Activated CD8-positive, alpha-beta memory T cell treated with anti-CD3 and anti-CD28 coated beads for 24 hours (primary cell): Measurements from ENCODE around the gene VCL.
"Not testable (repeated sequence)": the region's sequence is repeated elsewhere in the genome, so short reads cannot be mapped to it uniquely, and the experiment has no call there.

Source experiments
- DNase-seq: peaks from one replicate; pipeline ENCODE4 v3.0.0-alpha.2; 2020

The VCL gene

GRCh38 chr10:74044419-74044818 is 46.5 kb downstream of the VCL start:
- no peak for DNase-seq

- no peak for DNase-seq
Observed at GRCh38 chr10:74047304-74047703, 49.4 kb downstream of the VCL start.

GRCh38 chr10:74047871-74048270 is 50.0 kb downstream of the VCL start:
- DNase-seq = no peak

- no peak for DNase-seq
Observed at GRCh38 chr10:74048433-74048832, 50.5 kb downstream of the VCL start.

GRCh38 chr10:74049955-74050354 is 52.0 kb downstream of the VCL start:
- DNase-seq = no peak

- DNase-seq = no peak
Observed at GRCh38 chr10:74050653-74051052, 52.7 kb downstream of the VCL start.

- DNase-seq = no peak
Observed at GRCh38 chr10:74051736-74052342, 53.9 kb downstream of the VCL start.

- no peak for DNase-seq
Observed at GRCh38 chr10:74052994-74053393, 55.1 kb downstream of the VCL start.

GRCh38 chr10:74055383-74056049 is 57.6 kb downstream of the VCL start:
- no peak for DNase-seq

GRCh38 chr10:74056050-74056818 is 58.3 kb downstream of the VCL start:
- no peak for DNase-seq

GRCh38 chr10:74058071-74058470 is 60.2 kb downstream of the VCL start:
- DNase-seq = no peak

- no peak for DNase-seq
Observed at GRCh38 chr10:74058658-74059057, 60.7 kb downstream of the VCL start.

GRCh38 chr10:74061104-74061503 is 63.2 kb downstream of the VCL start:
- DNase-seq = no peak

GRCh38 chr10:74061978-74062377 is 64.1 kb downstream of the VCL start:
- not testable (repeated sequence) for DNase-seq

GRCh38 chr10:74063256-74063655 is 65.3 kb downstream of the VCL start:
- DNase-seq = no peak

- no peak for DNase-seq
Observed at GRCh38 chr10:74067373-74068352, 69.7 kb downstream of the VCL start.

GRCh38 chr10:74071157-74071556 is 73.2 kb downstream of the VCL start:
- no peak for DNase-seq

GRCh38 chr10:74072503-74072902 is 74.6 kb downstream of the VCL start:
- no peak for DNase-seq

GRCh38 chr10:74075906-74076305 is 78.0 kb downstream of the VCL start:
- DNase-seq = no peak

- DNase-seq = no peak
Observed at GRCh38 chr10:74076961-74077360, 79.0 kb downstream of the VCL start.

- DNase-seq = no peak
Observed at GRCh38 chr10:74077416-74077815, 79.5 kb downstream of the VCL start.

- no peak for DNase-seq
Observed at GRCh38 chr10:74078037-74078436, 80.1 kb downstream of the VCL start.
